ENCODE measurements around the gene TMEM238L.

TMEM238L gene

DNA sequence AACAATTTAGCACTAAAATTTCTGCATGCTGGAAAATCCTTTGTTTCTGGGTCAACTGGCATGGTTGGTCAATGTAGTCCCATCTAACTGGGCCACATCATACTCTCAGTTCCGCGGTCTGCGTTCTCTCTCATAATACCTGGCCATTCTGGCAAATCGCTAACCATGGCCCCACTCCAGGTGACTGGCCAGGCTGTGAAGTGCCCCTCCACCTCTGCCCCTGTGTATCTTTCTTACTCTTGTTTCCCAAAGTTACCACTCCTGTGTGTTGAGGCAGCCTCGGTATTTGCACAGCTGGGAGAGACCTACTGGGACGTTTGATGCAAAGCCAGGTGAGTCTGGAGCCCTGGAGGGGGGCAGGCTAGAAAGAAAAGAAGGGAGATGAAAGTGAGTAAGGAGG lies 2.0 kb upstream of the TMEM238L start:
- no peaks in the 10 kb centered on the region for H3K36me3 ChIP-seq (ENCODE audit: insufficient read depth, low read length)
- no peak overlapping the region for H3K4me3 ChIP-seq (ENCODE audit: low read depth, low read length)

DNA sequence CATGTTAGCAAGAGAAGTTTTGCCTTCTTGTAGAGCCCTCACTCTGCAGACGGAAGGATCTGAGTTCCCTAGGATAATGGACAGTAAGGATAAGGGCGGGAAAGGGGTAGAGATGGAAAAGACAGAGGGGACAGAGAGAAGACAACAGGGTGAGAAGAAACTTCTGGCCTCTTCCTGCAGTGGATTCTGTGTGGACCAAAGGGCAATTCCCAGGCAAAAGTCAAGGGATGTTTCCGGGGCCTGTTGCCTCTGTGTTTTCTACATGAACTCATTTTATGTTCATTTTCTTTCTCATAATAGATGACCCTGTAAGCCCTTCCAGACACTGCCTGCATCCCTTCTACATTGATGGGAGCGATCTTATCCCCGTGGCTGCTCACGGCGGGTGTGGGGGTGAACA lies 647 bp upstream of the TMEM238L start:
- Histone ChIP-seq H2AFZ (ENCODE audit: low read length, unreplicated experiment) (no peak overlapping the region), H3K36me3 (ENCODE audit: insufficient read depth, low read length) (no peaks in the 10 kb centered on the region), H3K27me3 (ENCODE audit: insufficient read depth, low read length) (no peaks in the 10 kb centered on the region), H3K27ac (ENCODE audit: low read depth, low read length) (no peak overlapping the region), H3K79me2 (ENCODE audit: control insufficient read depth, insufficient read depth, low read length, unreplicated experiment) (no peaks in the 10 kb centered on the region), H3K4me1 (ENCODE audit: control insufficient read depth, insufficient read depth, low read length, unreplicated experiment) (no peaks in the 10 kb centered on the region), H3K4me3 (ENCODE audit: low read depth, low read length) (no peak overlapping the region)

More for the DNA sequence above, 2.0 kb upstream of the TMEM238L start:
- H3K27me3 ChIP-seq (ENCODE audit: insufficient read depth, low read length): no peaks in the 10 kb centered on the region
- H3K4me1 ChIP-seq (ENCODE audit: control insufficient read depth, insufficient read depth, low read length, unreplicated experiment): no peaks in the 10 kb centered on the region
- H2AFZ ChIP-seq (ENCODE audit: low read length, unreplicated experiment): no peak overlapping the region
- H3K27ac ChIP-seq (ENCODE audit: low read depth, low read length): no peak overlapping the region
- no peaks in the 10 kb centered on the region for H3K79me2 ChIP-seq (ENCODE audit: control insufficient read depth, insufficient read depth, low read length, unreplicated experiment)

DNA sequence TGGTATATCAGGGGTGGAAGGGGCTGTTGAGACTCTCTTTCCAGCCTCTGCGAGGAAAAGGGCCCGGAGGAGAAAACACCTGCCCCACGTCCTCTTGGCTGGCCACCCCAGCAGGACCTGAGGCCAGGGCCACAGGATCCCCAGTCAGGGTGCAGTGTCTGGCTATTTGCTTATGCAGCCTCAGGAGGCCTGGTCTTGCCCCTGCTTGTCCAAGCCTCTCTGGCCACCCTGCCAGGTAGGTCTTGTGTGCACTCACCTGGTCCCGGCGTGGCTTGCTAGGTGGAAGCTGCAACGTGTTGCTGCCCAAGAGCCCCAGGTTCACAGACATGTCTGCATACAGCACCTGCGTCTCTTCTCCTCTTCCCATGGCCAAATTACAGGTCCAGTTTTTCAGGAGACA lies 549 bp downstream of the TMEM238L start:
- H2AFZ ChIP-seq (ENCODE audit: low read length, unreplicated experiment): no peak overlapping the region
- no peak overlapping the region for H3K27ac ChIP-seq (ENCODE audit: low read depth, low read length)
- H3K4me3 ChIP-seq (ENCODE audit: low read depth, low read length): no peak overlapping the region
- no peaks in the 10 kb centered on the region for H3K4me1 ChIP-seq (ENCODE audit: control insufficient read depth, insufficient read depth, low read length, unreplicated experiment)
- no peaks in the 10 kb centered on the region for H3K27me3 ChIP-seq (ENCODE audit: insufficient read depth, low read length)
- H3K79me2 ChIP-seq (ENCODE audit: control insufficient read depth, insufficient read depth, low read length, unreplicated experiment): no peaks in the 10 kb centered on the region
- H3K36me3 ChIP-seq (ENCODE audit: insufficient read depth, low read length): no peaks in the 10 kb centered on the region

GRCh38 chr17:10802496-10803284 lies 1.2 kb downstream of the TMEM238L start:
- Histone ChIP-seq H3K36me3 (ENCODE audit: insufficient read depth, low read length) (no peaks in the 10 kb centered on the region), H3K79me2 (ENCODE audit: control insufficient read depth, insufficient read depth, low read length, unreplicated experiment) (no peaks in the 10 kb centered on the region), H3K27me3 (ENCODE audit: insufficient read depth, low read length) (no peaks in the 10 kb centered on the region), H3K4me1 (ENCODE audit: control insufficient read depth, insufficient read depth, low read length, unreplicated experiment) (no peaks in the 10 kb centered on the region), H3K27ac (ENCODE audit: low read depth, low read length) (no peak overlapping the region), H3K4me3 (ENCODE audit: low read depth, low read length) (no peak overlapping the region), H2AFZ (ENCODE audit: low read length, unreplicated experiment) (no peak overlapping the region)

DNA sequence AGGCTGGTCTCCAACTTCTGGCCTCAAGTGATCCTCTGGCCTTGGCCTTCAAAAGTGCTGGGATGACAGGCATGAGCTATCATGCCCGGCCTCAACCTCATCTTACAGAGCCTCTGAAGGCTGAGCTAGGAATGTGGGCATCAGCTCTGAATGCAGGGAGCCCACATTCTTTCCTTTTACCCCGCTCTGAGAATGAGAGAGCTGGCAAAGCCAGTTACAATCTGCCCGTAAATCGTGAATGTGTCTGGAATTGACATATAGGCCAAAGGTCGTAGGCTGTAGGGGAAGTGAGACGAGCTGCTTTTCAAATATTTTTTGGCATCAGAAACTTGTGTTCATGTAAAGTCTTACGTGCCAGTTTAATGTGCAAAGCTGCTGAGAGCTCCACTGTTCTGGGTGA lies 4.5 kb downstream of the TMEM238L start:
- H2AFZ ChIP-seq (ENCODE audit: low read length, unreplicated experiment): no peak overlapping the region
- no peaks in the 10 kb centered on the region for H3K79me2 ChIP-seq (ENCODE audit: control insufficient read depth, insufficient read depth, low read length, unreplicated experiment)
- no peaks in the 10 kb centered on the region for H3K4me1 ChIP-seq (ENCODE audit: control insufficient read depth, insufficient read depth, low read length, unreplicated experiment)
- H3K4me3 ChIP-seq (ENCODE audit: low read depth, low read length): no peak overlapping the region
- H3K27me3 ChIP-seq (ENCODE audit: insufficient read depth, low read length): 0 out of 2 replicates have a peak, but pooled peaks cover 2% of the 10 kb centered on the region
- no peak overlapping the region for H3K27ac ChIP-seq (ENCODE audit: low read depth, low read length)
- H3K36me3 ChIP-seq (ENCODE audit: insufficient read depth, low read length): no peaks in the 10 kb centered on the region

DNA sequence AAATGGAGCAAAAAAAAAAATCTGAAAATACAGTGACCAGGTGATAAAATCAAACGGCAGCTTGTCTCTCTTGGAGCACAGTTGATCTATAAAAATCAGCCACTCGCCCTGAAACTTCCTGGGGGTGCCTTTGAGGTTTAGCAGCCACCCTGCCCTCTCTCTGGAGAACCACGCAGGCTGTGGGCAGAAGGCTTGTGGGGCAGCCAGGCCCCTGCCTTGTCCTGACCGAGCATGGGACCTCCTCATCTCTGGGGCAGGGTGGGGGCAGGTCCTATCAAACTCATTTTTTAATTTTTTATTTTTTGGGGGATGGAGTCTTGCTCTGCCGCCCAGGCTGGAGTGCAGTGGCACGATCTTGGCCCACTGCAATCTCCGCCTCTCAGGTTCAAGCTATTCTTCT lies 5.0 kb downstream of the TMEM238L start:
- no peak overlapping the region for H3K27ac ChIP-seq (ENCODE audit: low read depth, low read length)
- H3K4me1 ChIP-seq (ENCODE audit: control insufficient read depth, insufficient read depth, low read length, unreplicated experiment): no peaks in the 10 kb centered on the region
- H3K36me3 ChIP-seq (ENCODE audit: insufficient read depth, low read length): no peaks in the 10 kb centered on the region
- no peaks in the 10 kb centered on the region for H3K79me2 ChIP-seq (ENCODE audit: control insufficient read depth, insufficient read depth, low read length, unreplicated experiment)
- no peak overlapping the region for H3K4me3 ChIP-seq (ENCODE audit: low read depth, low read length)
- 0 out of 2 replicates have a peak, but pooled peaks cover 2% of the 10 kb centered on the region for H3K27me3 ChIP-seq (ENCODE audit: insufficient read depth, low read length)
- no peak overlapping the region for H2AFZ ChIP-seq (ENCODE audit: low read length, unreplicated experiment)

DNA sequence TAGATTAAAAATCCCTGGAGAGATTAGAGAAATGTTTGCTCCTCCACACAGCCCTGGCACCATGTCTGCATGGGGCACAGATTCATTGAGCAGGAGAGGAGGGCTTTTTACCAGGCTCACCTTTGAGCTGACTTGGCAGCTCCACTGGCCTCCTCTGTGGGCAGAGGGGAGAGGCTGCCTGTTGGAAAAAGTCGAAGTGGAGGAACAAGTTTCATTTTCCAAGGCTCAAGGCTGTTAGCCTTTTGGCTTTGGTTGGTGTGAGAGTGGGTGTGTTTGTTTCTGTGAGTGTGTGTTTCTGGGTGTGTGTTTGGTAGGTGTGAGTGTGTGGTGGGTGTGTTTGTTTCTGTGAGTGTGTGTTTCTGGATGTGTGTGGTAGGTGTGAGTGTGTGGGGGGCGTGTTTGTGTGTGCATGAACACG lies 5.6 kb downstream of the TMEM238L start:
- H3K79me2 ChIP-seq (ENCODE audit: control insufficient read depth, insufficient read depth, low read length, unreplicated experiment): no peaks in the 10 kb centered on the region
- H3K36me3 ChIP-seq (ENCODE audit: insufficient read depth, low read length): no peaks in the 10 kb centered on the region
- H3K27ac ChIP-seq (ENCODE audit: low read depth, low read length): no peak overlapping the region
- 0 out of 2 replicates have a peak, but pooled peaks cover 2% of the 10 kb centered on the region for H3K27me3 ChIP-seq (ENCODE audit: insufficient read depth, low read length)
- no peaks in the 10 kb centered on the region for H3K4me1 ChIP-seq (ENCODE audit: control insufficient read depth, insufficient read depth, low read length, unreplicated experiment)
- H2AFZ ChIP-seq (ENCODE audit: low read length, unreplicated experiment): no peak overlapping the region
- H3K4me3 ChIP-seq (ENCODE audit: low read depth, low read length): no peak overlapping the region

GRCh38 chr17:10797476-10798328 lies 6.2 kb downstream of the TMEM238L start:
- no peak overlapping the region for H3K27ac ChIP-seq (ENCODE audit: low read depth, low read length)

DNA sequence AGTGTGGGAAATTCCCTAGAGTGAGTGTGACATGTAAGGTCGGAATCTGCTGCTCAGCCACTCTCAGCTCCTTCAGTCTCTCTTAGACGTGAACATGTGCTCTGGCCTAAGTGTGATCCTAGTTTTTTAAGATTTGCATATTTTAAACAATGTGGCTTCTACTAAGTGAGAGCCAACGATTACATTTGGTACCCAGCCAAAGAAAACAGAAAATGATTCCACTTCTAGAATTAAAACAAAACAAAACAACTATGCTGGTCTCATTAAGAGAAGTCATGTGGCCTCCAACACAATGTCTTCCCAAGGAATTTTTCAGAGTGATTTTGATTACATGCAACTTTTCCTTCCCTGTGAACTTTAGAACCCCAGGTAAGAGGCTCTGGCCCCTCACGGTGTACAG lies 10.1 kb downstream of the TMEM238L start:
- Histone ChIP-seq H3K27me3 (ENCODE audit: insufficient read depth, low read length) (0 out of 2 replicates have a peak, but pooled peaks cover 2% of the 10 kb centered on the region), H3K36me3 (ENCODE audit: insufficient read depth, low read length) (no peaks in the 10 kb centered on the region), H3K27ac (ENCODE audit: low read depth, low read length) (no peak overlapping the region), H3K4me1 (ENCODE audit: control insufficient read depth, insufficient read depth, low read length, unreplicated experiment) (no peaks in the 10 kb centered on the region), H3K79me2 (ENCODE audit: control insufficient read depth, insufficient read depth, low read length, unreplicated experiment) (no peaks in the 10 kb centered on the region), H3K4me3 (ENCODE audit: low read depth, low read length) (no peak overlapping the region), H2AFZ (ENCODE audit: low read length, unreplicated experiment) (no peak overlapping the region)

More at GRCh38 chr17:10797476-10798328, 6.2 kb downstream of the TMEM238L start:
- Histone ChIP-seq H3K4me1 (ENCODE audit: control insufficient read depth, insufficient read depth, low read length, unreplicated experiment) (no peaks in the 10 kb centered on the region), H3K36me3 (ENCODE audit: insufficient read depth, low read length) (no peaks in the 10 kb centered on the region), H3K79me2 (ENCODE audit: control insufficient read depth, insufficient read depth, low read length, unreplicated experiment) (no peaks in the 10 kb centered on the region), H2AFZ (ENCODE audit: low read length, unreplicated experiment) (no peak overlapping the region), H3K27me3 (ENCODE audit: insufficient read depth, low read length) (0 out of 2 replicates have a peak, but pooled peaks cover 2% of the 10 kb centered on the region), H3K4me3 (ENCODE audit: low read depth, low read length) (no peak overlapping the region)

- Histone ChIP-seq H3K36me3 (ENCODE audit: insufficient read depth, low read length) (no peaks in the 10 kb centered on the region), H3K4me3 (ENCODE audit: low read depth, low read length) (no peak overlapping the region), H3K79me2 (ENCODE audit: control insufficient read depth, insufficient read depth, low read length, unreplicated experiment) (no peaks in the 10 kb centered on the region), H2AFZ (ENCODE audit: low read length, unreplicated experiment) (no peak overlapping the region), H3K4me1 (ENCODE audit: control insufficient read depth, insufficient read depth, low read length, unreplicated experiment) (no peaks in the 10 kb centered on the region), H3K27me3 (ENCODE audit: insufficient read depth, low read length) (0 out of 2 replicates have a peak, but pooled peaks cover 2% of the 10 kb centered on the region), H3K27ac (ENCODE audit: low read depth, low read length) (no peak overlapping the region)
These were observed 10.6 kb downstream of the TMEM238L start for GRCh38 chr17:10793256-10793655.
